Measurements from ENCODE around the gene SLC33A1. TPM values are rescaled to one million over a fixed set of nuclear protein-coding genes. Genes with fewer than 3 reads are reported as not detected.

The SLC33A1 gene
- total and polyA plus RNA-seq, 2 of the 13 experiments (the other 11 are each of a cell fraction or from before 2014, with no cell fraction given), result 20.0 to 32.1 TPM

- TF ChIP-seq ZXDC (CRISPR knock-in tag; IDR thresholded peaks at IDR 0.05) (no peak), ZSCAN31 (CRISPR knock-in tag; IDR thresholded peaks at IDR 0.05; ENCODE audit: low read depth) (no peak; the same call in none of the 2 replicates), REPIN1 (CRISPR knock-in tag; IDR thresholded peaks at IDR 0.05; ENCODE audit: borderline replicate concordance, low read depth) (peak; percentile 92), ZFP36L2 (CRISPR knock-in tag; IDR thresholded peaks at IDR 0.05) (no peak), ZNF572 (CRISPR knock-in tag; IDR thresholded peaks at IDR 0.05) (no peak), PRPF4 (IDR thresholded peaks at IDR 0.05; ENCODE audit: low read depth, low read length, poor library complexity, severe bottlenecking) (no peak), PAXIP1 (CRISPR knock-in tag; conservative IDR thresholded peaks at IDR 0.05) (peak; percentile 40; the same call in 1 of the 2 replicates), THRA (CRISPR knock-in tag; IDR thresholded peaks at IDR 0.05; ENCODE audit: borderline replicate concordance) (peak; percentile 39; the same call in 1 of the 2 replicates), ZFP62 (CRISPR knock-in tag; IDR thresholded peaks at IDR 0.05) (no peak), SP140L (CRISPR knock-in tag; IDR thresholded peaks at IDR 0.05; ENCODE audit: borderline replicate concordance) (no peak), ZNF576 (CRISPR knock-in tag; IDR thresholded peaks at IDR 0.05) (no peak), TEAD2 (CRISPR knock-in tag; IDR thresholded peaks at IDR 0.05) (no peak), ZNF335 (CRISPR knock-in tag; IDR thresholded peaks at IDR 0.05) (no peak), ZNF720 (CRISPR knock-in tag; IDR thresholded peaks at IDR 0.05) (no peak), ZEB1 (IDR thresholded peaks at IDR 0.05; ENCODE audit: insufficient replicate concordance, low read depth) (no peak), YY1 (IDR thresholded peaks at IDR 0.05; ENCODE audit: insufficient read depth, insufficient replicate concordance, low read depth, low read length) (peak; percentile 95), ZNF296 (CRISPR knock-in tag; conservative IDR thresholded peaks at IDR 0.05) (no peak), RBFOX2 (IDR thresholded peaks at IDR 0.05; ENCODE audit: low read depth, low read length) (peak; percentile 87), SRSF1 (optimal IDR thresholded peaks at IDR 0.05; ENCODE audit: low read depth, low read length) (peak; percentile 59)
Measured at GRCh38 chr3:155805802-155806618, 48.2 kb downstream of the SLC33A1 start, which contains the start of gene C3orf33 (continued).
